GM21528 (cell line): ENCODE measurements around the gene LGR6.

Source experiments
- ATAC-seq: cut with Tn5 transposase; IDR thresholded peaks from one replicate; pipeline ENCODE4 v1.9.1; 2021; ENCODE audit warnings: mild to moderate bottlenecking, moderate library complexity; ENCODE audit not compliant: unreplicated experiment, low FRiP score

The LGR6 gene

DNA sequence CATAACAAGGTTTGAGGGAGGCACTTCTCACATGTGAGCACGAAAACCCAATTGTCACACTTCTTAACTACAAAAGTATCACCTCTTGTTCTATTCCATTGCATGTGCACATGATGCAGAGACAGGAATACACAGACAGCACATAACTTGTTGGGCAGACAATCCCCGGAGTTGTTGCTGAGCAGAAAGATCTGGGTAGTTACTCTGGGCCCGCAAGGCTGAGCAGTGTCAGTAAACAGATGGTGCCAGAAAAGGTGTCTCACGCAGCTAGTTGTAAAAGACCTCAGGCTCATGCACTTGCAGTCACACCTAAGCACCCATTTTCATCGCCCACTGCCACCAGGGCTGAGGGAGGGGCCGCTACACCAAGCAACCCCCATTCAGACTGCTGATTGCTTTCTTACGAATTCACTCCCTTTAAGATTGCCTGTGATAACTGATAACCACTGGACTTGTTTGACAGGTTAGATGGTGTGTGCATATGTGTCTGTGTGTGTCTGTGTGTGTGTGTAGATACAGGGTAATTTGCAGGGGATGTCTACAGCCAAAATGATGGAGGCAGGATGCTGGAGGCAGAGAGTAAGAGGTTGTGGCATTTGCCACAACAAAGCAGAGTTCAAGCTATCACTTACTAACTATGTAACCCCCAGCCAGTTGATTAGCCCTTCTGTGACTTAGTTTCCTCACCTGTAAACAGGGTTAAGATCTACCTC, 4.2 kb downstream of the LGR6 start:
- no peak for ATAC-seq

DNA sequence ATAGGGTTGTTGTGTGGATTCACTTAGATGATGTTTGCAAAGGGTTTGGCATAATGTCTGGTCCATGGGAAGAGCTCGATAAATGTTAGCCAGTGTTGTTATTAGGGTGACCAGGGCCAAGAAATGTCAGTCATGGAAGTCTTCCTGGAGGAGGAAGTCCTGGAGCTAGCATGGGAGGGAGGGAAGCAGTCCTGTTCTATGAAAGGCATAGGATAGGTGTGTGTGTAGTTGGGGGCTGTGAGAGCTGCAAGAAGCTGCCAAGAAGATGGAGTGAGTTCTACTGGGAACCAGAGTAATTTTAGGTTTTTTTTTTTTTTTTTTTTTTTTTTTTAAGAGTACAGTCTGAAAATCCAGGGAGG, 4.7 kb downstream of the LGR6 start:
- no peak for ATAC-seq

DNA sequence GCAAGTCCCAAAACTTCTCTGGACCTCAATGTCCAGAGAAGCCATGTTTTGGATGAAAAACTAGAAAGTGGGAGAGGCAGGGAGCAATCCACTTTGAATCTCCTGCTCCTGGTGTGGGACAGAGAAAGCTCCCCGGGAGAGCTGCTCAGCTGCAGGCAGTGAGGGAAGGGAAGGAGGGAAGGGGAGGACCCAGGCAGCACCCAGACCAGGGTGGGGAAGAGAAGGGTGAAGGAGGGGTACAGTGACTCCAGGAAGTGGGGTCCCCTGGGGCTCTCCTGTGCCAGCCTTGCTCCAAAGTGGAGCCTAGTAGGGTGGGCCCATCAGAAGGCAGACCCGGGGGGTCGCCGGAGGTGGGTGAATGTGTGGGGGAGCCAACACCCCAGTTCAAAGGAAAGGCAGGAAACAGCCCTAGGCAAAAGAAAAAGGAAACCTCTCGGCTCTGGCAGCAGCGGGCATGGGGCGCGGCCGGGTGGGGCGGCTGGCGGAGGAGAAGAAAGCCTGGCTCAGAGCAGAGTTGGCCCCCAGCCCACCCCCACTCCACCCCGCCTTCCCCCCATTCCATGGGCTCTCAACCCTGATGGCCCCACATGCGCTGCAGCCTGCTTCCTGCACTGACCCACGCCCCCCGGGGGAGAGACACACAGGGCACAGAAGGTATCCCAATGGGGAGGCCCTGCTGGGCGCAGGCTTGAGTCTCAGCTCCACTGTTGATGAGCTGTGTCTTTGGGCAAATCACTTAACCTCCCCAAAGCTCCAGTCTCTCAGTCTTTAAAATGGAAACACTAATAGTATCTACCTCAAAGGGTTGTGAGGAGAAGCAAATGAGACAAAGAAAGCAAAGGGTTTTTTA, 5.7 kb downstream of the LGR6 start:
- ATAC-seq, result no peak

DNA sequence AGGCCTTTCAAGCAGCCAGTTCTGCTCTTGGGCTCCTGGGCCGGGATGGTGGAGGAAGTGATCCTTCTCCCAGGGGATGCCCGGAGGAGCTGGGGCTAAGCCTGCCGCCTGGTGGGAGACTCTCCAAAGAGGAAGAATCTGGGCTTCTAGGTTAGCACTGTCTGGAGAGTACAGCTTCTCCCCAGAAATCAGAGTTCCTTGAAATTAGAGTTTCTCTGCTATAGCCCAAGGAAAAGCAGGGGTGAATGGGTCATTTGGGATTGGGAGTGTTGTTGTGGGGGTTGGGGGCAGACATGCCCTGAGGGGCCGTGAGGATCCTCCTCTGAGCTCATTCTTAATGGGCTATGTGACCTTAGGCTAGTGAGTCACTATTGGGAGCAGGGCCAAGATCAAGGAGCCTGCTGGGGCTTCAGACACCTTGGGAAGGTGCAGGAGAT, 6.5 kb downstream of the LGR6 start:
- ATAC-seq, result no peak

DNA sequence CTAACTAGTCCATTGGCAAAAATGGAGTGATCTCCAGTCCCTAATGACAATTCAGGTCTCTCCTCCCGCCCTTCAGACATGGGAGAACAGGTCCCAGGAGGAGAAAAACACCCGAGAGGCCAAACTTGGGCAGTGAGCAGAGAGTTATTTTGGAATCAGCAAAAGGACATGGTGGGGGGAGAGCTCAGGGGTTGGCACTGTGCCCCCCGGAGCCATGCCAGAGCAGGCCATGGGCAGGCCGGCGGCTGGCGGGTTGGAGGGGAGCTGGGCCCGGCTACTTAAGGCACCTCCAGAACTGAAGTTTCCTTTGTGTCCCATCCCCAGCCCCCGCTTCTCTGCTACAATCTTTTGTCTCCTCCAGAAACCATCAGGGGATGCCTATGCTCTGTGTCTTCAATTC, 7.1 kb downstream of the LGR6 start:
- no peak for ATAC-seq

DNA sequence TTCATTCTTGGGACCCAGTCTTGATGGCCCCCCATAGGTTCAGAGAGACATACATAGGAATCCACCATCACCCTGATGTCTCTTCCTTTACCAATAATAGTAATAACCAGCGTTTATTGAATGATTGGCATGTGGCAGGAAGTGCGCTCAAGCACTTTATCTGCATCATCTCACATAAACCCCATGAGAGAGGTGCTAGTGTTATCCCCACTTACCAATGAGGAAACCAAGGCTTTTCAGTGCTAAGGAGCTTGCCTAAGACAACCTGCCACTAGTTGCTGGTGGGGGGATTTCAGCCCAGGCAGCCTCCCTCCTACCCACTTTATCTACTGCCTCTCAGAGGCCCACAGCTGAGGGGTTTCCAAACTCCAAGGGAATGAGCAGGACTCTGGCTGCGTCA, 7.7 kb downstream of the LGR6 start:
- ATAC-seq, result no peak

DNA sequence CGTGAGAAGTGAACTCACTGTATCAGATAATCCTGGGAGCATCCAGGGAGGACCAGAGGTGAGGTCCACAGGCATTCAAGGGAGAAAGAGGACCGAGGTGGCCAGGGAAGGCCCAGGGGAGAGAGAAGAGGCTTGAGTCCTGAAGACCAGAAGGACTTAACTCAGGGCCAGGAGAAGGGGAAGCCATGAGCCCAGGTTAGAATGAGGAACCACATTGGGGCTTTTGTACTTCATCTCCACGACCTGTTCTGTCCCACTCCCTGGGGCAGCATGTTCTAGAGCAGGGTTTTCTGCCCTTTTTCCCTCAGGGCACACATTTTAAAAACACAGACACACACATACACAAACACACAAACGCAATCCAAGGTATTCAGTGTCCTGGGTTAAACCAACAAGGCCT, 8.4 kb downstream of the LGR6 start:
- ATAC-seq, result no peak

DNA sequence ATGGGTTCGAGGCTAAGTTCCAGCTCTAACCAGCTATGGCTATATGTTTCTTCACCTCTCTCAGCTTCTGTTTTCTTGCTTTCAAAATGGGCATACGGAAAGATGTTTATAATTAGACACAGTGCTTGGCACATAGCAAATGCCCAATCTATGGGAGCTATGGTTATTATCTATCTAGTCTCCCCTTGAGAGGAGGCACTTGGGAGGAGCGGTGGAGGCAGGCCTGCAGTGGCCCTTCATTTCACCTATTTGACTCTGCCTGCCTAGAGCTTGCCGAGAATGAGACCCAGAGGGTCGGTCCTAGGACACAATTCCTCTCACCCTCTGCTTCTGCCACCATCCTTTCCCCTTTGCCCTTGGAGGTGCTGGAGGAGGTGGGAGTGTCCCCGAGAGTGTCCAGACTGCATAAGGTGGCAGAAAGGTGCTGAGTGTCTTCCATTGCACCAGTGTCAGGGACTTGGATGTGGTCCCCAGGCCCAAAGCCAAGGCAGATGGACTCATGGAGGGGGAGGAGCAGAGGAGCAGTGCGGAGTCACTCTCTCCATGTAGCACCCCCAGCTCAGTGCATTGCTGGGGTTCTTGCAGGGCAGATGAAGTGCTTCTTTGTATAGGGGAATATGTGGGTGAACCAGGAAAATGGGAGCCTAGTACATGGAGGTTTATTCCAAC, 9.0 kb downstream of the LGR6 start:
- no peak for ATAC-seq

DNA sequence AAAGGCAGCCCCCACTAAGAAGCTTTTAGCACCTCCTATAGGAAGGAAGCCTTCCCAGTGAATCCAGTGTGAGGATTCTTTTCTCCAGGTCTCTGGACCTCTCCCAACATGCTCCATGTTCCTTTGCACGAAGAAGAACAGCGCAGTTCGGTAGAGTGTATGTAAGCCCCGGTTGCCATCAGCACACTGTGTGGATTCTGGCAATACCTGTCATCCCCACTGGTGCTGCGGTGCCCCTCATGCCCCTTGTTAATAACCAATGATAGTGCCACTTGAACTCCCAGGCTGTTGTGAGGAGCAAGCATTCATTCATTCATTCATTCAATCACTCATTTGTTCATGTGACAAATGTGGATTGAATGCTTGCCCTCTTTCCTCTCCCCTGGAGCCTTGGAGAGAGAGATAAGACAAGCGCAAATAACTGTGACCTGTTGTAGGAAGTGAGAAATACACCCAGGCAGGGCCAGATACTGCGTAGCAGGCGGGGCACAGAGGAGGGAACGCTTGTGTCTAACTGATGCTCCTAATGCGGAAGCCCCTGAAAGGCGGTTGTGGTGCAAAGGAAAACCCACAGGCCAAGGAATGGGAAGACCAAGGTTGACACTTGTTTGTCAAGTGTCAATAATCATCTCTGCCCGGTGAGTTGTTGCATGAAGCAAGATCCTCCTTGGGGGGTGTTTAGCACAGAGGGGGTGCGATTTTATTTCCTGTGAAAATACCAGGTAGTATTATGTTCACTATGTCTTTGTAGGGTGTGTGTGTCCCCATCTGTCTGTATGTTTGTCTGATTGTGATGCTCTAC, 9.8 kb downstream of the LGR6 start:
- ATAC-seq, result no peak

DNA sequence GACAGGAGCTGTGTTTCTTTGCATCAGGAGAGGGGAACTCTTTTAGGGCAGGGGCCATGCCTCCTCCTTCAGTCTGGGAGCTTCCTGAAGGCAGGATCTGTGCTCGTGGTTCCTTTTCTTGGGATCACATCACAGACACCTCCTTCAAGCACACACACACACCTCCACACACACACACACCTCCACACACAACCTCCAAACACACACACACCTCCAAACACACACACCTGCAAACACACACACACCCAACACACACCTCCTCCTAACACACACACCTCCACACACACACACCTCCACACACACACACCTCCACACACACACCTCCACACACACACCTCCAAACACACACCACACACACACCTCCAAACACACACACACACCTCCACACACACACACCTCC, 10.5 kb downstream of the LGR6 start:
- no peak for ATAC-seq

DNA sequence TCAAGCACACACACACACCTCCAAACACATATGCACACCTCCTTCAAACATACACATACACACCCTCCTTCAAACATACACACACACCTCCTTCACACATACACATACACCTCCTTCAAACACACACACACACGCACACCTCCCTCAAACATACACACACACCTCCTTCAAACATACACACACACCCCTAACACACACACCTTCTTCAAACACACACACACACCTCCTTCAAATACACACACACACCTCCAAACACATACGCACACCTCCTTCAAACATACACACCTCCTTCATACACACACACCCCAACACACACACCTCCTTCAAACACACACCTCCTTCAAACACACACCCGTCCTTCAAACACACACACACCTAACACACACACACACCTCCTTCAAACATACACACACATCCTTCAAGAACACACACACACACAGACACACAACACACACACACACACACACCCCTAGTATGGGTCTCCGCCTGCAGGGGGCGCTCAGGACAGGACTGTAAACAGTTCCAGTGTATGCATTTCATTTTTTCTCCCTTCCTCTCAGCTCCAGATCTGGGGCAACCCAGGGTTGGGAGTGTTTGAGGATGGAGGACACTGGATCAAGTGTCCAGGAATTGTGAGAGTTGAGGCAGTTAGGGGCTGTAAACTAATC, 12.1 kb downstream of the LGR6 start:
- ATAC-seq, result no peak

DNA sequence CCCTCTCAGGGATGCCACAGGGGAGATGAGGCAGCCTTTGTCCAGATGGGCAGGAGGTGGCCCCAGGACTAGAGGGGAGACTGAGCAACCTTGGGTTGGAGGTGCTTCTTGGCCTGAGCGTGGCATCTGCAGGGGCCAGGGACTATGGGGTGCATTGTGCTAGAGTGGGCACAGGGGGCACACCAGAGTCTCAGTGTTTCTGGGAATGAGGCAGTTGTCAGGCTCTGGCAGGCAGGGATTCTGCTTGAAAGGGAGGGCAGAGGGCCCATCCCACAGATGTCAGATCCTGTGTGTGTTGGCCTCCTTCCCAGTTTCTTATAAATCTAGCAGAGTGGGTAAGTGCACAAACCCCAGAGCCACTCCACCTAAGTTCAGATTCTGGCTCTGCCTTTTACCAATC, 13.7 kb downstream of the LGR6 start:
- ATAC-seq, result no peak

DNA sequence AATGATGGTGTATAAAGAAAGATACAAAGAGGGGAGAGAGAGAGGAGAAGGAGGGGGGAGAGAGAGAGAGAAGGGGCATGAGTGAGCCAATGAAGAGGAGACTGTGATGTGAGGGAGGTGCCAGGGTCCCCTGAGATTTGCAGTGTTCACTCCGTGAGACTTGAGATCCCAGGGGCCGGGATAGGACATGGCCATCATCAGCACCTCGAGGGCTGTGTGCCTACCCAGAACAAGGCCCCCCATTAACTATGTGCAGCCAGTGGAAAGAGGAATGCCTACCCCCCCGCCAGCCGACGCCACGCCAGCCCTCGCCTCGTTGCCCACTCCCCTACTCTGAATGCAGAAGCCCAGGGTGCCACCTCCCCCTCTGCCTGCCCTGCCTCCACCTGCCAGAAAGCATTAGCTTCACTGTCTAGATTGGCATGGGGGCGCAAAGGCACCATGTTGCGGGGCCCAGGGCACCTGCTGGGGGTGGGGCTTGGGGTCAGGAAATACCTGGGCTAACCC, 14.8 kb downstream of the LGR6 start:
- ATAC-seq, result no peak

DNA sequence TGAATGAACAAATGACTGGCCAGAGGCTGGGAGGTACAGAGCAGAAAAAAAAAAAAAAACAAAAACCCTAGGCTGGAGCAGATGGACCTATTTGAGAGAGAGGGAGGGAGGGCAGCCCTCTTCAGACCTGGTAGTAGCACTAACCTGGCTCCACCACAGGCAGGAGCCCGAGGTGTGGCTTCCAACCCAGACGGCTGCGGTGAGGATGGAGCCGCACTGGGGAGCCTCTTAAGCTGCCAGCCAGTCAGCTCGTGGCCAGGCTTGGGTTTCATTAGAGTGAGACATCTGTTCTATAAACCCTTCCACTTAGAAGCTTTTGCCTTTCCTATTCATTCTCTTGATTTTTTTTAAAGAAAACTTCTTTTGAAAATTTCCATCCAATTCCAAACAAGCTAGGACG, 16.8 kb downstream of the LGR6 start:
- ATAC-seq, result no peak

DNA sequence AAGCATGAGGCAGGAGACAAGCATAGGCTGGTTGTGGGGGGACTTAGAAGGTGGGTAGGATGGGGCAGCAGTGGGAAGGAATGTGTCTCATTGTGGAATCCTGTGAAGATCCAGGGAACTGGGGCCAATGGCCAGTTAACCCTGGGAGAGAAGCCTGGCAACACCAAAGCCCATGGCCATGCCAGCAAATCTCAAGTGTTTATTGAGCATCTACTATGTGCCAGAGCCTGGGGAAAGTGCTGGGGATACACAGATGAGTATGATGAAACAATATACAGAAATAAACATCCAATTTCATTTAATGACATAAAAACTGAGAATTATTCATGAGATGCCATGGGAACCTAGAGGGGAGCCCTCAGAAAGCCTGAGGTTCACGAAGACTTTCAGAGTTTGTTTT, 17.4 kb downstream of the LGR6 start:
- ATAC-seq, result no peak

DNA sequence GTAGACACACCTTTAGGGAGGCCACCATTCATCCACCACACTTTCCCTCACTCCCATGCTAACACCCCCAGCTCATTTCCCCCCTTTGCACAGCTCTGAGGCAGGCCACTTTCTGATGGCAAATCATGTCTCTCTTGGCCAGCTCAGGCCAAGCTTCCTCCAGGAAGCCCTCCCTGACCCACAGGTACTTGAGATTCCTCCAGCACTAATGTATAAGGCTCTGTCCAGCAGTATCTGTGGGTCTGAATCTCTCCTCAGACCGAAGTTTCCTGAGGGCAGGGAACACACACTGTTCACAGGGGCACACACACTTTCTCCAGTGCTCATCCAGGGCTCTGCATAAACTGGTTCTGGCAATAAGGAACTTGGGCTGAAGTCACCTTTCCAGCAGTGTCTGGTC, 19.2 kb downstream of the LGR6 start:
- no peak for ATAC-seq

DNA sequence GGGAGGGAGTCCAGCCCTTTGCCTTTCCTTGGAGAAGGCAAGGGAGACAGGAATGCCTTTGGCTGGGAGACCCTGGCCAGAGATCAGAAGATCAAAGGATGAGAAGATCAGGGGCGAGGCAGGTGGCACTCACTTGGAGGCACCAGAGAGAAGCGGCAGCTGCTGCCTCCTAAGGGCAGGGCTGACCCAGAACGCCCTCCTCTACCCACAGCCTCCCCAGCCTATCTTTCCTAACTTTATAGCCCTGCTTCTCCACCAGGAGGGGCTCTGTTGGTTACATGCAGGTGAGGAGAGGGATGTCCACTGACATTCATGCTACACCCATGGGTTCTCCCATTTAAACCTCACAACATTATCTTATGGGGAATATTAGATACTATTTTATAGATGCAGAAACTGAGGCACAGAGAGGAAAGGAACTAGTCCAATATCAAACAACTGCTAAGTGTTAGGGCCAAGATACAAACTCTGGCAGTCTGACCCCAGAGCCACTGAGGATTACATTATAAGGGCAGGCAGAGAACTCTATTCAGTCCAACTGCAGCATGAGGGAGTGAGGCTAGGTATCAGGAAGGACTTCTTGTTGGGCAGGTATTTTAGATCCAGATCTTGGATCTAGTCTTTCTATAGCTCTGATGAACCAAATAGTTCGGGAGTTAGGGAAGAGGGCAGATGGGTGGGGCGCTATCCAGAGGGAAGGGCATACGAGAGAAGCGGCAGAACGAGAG, 19.9 kb downstream of the LGR6 start:
- ATAC-seq, result no peak

DNA sequence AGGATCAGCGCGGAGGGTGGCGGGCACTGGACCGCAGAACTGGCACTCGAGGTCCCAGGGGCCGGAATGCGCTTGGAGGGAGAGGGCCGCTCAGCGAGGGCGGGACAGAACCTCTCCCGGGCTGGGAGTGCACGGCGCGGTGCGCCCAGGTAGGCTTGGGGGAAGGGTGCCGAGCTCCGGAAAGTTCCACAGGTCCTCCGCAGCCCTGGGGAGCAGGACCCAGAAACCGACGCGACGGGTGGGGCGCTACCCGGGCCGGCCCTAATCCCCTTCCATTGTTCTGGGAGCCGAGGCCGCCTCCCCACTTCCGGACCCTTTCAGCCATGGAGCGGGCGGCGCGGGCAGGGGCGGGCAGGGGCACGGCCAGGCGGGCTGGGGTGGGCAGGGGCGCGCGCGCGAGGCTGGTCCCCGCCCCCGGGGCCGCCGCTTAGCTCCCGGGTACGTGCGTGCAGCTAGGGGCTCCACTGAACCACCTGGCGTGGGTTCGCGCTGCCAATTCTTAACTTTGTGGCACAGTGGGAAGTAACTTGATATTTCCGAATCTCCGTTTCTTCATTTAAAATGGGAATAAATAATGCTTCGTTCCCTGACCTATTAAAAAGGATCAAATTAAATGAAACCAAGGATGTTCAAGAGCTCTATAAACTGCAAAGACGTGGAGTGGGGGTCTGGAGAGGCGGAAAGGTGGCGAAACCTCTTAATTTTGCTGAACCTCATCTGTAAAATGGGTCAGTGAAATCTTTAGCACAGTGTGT, 20.7 kb downstream of the LGR6 start:
- no peak for ATAC-seq
